Measurements from ENCODE around the gene WDR90. TPM values are rescaled to one million over a fixed set of nuclear protein-coding genes. Genes with fewer than 3 reads are reported as not detected.

The WDR90 gene
- total and polyA plus RNA-seq, 2 experiments from 2014 or later = 25.9 to 42.2 TPM

DNA sequence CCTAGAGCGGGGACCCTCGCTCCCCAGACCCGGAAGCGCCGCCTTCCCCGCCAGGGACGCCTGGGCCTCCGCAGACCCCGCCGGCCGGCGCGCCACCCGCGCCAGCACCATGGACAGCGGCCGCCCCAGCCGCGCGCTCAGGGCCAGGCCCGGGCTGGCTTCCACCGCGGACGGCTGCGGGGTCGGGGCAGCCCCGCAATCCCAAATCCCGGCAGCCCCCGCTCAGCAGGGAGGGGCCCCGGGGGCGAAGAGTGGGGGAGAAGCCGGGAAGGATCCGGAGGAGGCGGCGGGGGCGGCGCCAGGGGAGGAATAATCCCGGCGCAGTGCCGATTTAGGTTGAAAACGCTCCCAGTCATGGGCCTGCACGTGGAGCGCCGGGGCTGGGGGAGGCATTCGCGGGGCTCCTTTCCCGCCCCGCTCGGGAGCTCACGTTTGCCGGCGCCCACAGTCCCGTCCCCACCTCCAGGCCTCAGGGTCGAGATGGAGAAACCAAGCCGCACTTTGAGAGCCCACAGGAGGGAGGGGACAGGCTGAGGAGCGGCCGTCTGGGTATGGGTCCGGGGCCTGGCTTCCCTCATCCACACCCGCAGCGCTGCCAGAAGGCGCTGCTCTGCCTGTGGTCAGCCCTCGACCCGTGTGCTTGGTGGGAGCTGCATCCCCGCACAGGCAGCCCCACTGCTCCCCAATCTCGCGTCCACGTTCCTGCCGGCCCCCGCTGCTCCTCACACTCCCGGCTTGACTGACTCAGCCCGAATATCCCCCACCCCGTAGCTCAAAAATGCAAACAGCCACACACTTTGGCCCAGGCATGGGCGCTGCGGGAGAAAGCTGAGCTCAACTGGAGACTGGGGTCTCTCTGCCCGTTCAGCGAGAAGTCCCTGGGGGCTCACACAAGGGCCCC lies 51.8 kb downstream of the WDR90 start (continued):
- TF ChIP-seq, protein P1, sequence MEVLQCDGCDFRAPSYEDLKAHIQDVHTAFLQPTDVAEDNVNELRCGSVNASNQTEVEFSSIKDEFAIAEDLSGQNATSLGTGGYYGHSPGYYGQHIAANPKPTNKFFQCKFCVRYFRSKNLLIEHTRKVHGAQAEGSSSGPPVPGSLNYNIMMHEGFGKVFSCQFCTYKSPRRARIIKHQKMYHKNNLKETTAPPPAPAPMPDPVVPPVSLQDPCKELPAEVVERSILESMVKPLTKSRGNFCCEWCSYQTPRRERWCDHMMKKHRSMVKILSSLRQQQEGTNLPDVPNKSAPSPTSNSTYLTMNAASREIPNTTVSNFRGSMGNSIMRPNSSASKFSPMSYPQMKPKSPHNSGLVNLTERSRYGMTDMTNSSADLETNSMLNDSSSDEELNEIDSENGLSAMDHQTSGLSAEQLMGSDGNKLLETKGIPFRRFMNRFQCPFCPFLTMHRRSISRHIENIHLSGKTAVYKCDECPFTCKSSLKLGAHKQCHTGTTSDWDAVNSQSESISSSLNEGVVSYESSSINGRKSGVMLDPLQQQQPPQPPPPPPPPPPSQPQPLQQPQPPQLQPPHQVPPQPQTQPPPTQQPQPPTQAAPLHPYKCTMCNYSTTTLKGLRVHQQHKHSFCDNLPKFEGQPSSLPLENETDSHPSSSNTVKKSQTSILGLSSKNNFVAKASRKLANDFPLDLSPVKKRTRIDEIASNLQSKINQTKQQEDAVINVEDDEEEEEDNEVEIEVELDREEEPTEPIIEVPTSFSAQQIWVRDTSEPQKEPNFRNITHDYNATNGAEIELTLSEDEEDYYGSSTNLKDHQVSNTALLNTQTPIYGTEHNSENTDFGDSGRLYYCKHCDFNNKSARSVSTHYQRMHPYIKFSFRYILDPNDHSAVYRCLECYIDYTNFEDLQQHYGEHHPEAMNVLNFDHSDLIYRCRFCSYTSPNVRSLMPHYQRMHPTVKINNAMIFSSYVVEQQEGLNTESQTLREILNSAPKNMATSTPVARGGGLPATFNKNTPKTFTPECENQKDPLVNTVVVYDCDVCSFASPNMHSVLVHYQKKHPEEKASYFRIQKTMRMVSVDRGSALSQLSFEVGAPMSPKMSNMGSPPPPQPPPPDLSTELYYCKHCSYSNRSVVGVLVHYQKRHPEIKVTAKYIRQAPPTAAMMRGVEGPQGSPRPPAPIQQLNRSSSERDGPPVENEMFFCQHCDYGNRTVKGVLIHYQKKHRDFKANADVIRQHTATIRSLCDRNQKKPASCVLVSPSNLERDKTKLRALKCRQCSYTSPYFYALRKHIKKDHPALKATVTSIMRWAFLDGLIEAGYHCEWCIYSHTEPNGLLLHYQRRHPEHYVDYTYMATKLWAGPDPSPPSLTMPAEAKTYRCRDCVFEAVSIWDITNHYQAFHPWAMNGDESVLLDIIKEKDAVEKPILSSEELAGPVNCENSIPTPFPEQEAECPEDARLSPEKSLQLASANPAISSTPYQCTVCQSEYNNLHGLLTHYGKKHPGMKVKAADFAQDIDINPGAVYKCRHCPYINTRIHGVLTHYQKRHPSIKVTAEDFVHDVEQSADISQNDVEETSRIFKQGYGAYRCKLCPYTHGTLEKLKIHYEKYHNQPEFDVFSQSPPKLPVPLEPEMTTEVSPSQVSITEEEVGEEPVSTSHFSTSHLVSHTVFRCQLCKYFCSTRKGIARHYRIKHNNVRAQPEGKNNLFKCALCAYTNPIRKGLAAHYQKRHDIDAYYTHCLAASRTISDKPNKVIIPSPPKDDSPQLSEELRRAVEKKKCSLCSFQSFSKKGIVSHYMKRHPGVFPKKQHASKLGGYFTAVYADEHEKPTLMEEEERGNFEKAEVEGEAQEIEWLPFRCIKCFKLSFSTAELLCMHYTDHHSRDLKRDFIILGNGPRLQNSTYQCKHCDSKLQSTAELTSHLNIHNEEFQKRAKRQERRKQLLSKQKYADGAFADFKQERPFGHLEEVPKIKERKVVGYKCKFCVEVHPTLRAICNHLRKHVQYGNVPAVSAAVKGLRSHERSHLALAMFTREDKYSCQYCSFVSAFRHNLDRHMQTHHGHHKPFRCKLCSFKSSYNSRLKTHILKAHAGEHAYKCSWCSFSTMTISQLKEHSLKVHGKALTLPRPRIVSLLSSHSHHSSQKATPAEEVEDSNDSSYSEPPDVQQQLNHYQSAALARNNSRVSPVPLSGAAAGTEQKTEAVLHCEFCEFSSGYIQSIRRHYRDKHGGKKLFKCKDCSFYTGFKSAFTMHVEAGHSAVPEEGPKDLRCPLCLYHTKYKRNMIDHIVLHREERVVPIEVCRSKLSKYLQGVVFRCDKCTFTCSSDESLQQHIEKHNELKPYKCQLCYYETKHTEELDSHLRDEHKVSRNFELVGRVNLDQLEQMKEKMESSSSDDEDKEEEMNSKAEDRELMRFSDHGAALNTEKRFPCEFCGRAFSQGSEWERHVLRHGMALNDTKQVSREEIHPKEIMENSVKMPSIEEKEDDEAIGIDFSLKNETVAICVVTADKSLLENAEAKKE (CRISPR knock-in tag; IDR thresholded peaks at IDR 0.05) = no peak
- TF ChIP-seq ZNF331 (CRISPR knock-in tag; IDR thresholded peaks at IDR 0.05; ENCODE audit: low read depth) (no peak), EZH2phosphoT487 (IDR thresholded peaks at IDR 0.05; ENCODE audit: unreplicated experiment) (no peak), NANOG (IDR thresholded peaks at IDR 0.05; ENCODE audit: borderline replicate concordance) (no peak), EZH2 (IDR thresholded peaks at IDR 0.05; ENCODE audit: low read depth, unreplicated experiment) (peak; percentile 39), JUNB (IDR thresholded peaks at IDR 0.05; ENCODE audit: unreplicated experiment) (no peak)

GRCh38 chr16:702341-702740 lies 53.2 kb downstream of the WDR90 start:
- 0 out of 2 replicates have a peak, but pooled peaks cover 6% of the 10 kb centered on the region for H3F3A ChIP-seq (replicated peaks; ENCODE audit: low read depth)
- H3K27ac ChIP-seq (ENCODE audit: low read depth) = no peak overlapping the region
- Mint-ChIP-seq H3K27ac (no peak overlapping the region), H3K27me3 (ENCODE audit: insufficient read depth, low read depth, poor library complexity) (peaks cover 78% of the 10 kb centered on the region), H3K4me3 (no peak overlapping the region; the same call in 2 of the 3 replicates), H3K36me3 (ENCODE audit: low read depth) (no peaks in the 10 kb centered on the region), H3K9me3 (no peaks in the 10 kb centered on the region; the same call in 2 of the 3 replicates), H3K4me1 (no peaks in the 10 kb centered on the region)
- no peak overlapping the region for H3K4me2 ChIP-seq
- no peak for DNase-seq (ENCODE audit: low spot score)
- peaks cover 92% of the 10 kb centered on the region for H3K27me3 ChIP-seq (ENCODE audit: insufficient read depth)
- H3K4me3 ChIP-seq = no peak overlapping the region
- no peak for ATAC-seq
- H3K9me2 ChIP-seq (ENCODE audit: insufficient read depth) = no peaks in the 10 kb centered on the region
- H3K4me1 ChIP-seq (ENCODE audit: insufficient read depth) = no peaks in the 10 kb centered on the region
- H4K20me1 ChIP-seq (replicated peaks; ENCODE audit: insufficient read depth) = no peaks in the 10 kb centered on the region; the same call in 1 of the 2 replicates
- H3K36me3 ChIP-seq (ENCODE audit: insufficient read depth) = no peaks in the 10 kb centered on the region
- H3K79me2 ChIP-seq (replicated peaks; ENCODE audit: insufficient read depth) = no peaks in the 10 kb centered on the region
- H2AFZ ChIP-seq = no peak overlapping the region
- no peak for TF ChIP-seq POLR2AphosphoS5 (IDR thresholded peaks at IDR 0.05; ENCODE audit: low read depth)
- TF ChIP-seq EZH2phosphoT487 (IDR thresholded peaks at IDR 0.05; ENCODE audit: unreplicated experiment) = no peak
- TF ChIP-seq STAT1 (IDR thresholded peaks at IDR 0.05; ENCODE audit: unreplicated experiment) = no peak
- TF ChIP-seq, protein P2, sequence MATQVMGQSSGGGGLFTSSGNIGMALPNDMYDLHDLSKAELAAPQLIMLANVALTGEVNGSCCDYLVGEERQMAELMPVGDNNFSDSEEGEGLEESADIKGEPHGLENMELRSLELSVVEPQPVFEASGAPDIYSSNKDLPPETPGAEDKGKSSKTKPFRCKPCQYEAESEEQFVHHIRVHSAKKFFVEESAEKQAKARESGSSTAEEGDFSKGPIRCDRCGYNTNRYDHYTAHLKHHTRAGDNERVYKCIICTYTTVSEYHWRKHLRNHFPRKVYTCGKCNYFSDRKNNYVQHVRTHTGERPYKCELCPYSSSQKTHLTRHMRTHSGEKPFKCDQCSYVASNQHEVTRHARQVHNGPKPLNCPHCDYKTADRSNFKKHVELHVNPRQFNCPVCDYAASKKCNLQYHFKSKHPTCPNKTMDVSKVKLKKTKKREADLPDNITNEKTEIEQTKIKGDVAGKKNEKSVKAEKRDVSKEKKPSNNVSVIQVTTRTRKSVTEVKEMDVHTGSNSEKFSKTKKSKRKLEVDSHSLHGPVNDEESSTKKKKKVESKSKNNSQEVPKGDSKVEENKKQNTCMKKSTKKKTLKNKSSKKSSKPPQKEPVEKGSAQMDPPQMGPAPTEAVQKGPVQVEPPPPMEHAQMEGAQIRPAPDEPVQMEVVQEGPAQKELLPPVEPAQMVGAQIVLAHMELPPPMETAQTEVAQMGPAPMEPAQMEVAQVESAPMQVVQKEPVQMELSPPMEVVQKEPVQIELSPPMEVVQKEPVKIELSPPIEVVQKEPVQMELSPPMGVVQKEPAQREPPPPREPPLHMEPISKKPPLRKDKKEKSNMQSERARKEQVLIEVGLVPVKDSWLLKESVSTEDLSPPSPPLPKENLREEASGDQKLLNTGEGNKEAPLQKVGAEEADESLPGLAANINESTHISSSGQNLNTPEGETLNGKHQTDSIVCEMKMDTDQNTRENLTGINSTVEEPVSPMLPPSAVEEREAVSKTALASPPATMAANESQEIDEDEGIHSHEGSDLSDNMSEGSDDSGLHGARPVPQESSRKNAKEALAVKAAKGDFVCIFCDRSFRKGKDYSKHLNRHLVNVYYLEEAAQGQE (IDR thresholded peaks at IDR 0.05; ENCODE audit: unreplicated experiment) = no peak
